ENCODE data around the gene OGFOD1.

DNA sequence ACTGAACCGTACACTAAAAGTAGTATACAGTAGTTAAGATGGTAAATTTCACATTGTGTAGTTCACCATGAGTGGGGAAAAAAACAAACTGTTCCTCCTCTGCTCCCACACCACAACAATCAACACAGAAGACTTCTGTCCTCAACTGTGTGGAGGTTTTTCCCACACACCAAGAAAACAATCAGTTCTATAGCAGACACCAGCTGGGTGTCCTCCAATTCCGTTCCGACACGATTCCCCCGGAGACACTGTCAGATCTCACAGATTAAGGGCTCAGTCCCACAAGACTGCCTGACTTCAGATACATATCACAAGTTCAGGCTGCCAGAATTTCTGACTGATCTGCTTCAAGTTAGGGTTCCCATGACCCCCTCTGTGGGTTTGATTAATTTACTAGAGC is 36.7 kb downstream of the OGFOD1 start:
- no peak for TF ChIP-seq EP300 (IDR thresholded peaks at IDR 0.05)
- no peak for TF ChIP-seq POLR2A (IDR thresholded peaks at IDR 0.05)
- TF ChIP-seq CTCF (IDR thresholded peaks at IDR 0.05), result no peak
- no peak for TF ChIP-seq POLR2AphosphoS5 (IDR thresholded peaks at IDR 0.05)
